Measurements from ENCODE around the gene RNF220. TPM values are rescaled to one million over a fixed set of nuclear protein-coding genes. Genes with fewer than 3 reads are reported as not detected.

The RNF220 gene
- polyA plus RNA-seq, 1 of the 3 experiments (the other 2 are of a cell fraction), result 83.7 TPM

DNA sequence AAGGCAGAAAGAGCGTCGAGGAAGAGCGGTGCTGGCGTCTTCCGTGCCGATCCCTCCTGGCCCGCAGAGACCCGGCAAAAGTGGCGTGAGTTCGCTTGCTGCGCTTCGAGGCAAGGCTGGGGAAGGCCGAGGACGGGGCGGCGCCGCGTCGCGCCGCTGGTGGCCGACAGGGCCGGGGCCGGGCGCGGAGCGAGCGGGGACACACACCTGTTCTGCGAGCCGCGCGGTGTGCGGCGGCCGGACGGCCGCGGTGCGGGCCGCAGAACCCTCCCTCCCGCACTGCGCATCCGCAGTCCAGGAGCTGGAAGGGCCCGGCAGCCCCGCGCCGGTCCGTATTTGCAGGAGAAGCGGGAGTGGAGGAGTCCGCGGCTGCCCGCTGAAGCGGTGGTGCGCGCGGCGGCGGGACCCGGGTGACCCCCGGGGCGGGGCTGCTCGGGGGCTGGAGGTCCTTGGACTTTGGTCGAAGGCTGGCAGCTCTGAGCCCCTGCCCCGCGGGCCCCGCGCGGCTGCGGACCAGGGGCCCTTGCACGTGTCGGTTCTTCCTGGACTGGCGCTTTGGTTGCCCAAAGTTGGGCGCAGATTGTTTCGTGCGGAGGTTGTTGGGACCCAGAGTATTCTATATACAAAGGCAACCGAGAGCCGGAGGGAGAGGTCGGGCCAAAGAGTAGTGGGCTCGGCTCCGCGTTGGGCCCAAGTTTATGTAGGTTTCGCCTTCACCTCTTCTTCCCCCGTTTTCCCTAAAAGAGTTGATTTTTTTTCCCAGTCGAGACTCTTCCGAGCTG lies 2.6 kb downstream of the RNF220 start (continued):
- TF ChIP-seq, protein P1, sequence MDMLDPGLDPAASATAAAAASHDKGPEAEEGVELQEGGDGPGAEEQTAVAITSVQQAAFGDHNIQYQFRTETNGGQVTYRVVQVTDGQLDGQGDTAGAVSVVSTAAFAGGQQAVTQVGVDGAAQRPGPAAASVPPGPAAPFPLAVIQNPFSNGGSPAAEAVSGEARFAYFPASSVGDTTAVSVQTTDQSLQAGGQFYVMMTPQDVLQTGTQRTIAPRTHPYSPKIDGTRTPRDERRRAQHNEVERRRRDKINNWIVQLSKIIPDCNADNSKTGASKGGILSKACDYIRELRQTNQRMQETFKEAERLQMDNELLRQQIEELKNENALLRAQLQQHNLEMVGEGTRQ (IDR thresholded peaks at IDR 0.05; ENCODE audit: borderline replicate concordance, low read depth, low read length), result no peak

GRCh38 chr1:44408212-44408582 lies 3.1 kb downstream of the RNF220 start:
- no peak overlapping the region for H3K4me2 ChIP-seq
- H3K9me2 ChIP-seq, result no peaks in the 10 kb centered on the region
- H3K4me3 ChIP-seq (ENCODE audit: low read depth in 2 of 2, low read length in 1 of 2), result no peak overlapping the region
- peaks cover 94% of the 10 kb centered on the region for H3K27me3 ChIP-seq (ENCODE audit: insufficient read depth)
- no peaks in the 10 kb centered on the region for H3K79me2 ChIP-seq (ENCODE audit: insufficient read depth)
- peak; percentile 68; the same call in 1 of the 2 replicates for TF ChIP-seq EZH2phosphoT487 (IDR thresholded peaks at IDR 0.05; ENCODE audit: borderline replicate concordance, low read depth)
- no peak for TF ChIP-seq RCOR1 (IDR thresholded peaks at IDR 0.05; ENCODE audit: low read length)
- ChIA-PET POLR2A (no interaction called here), CTCF (interaction anchor here (0.6 to 1.0 kb wide), 3 partner anchors 15 to 243 kb away, joined by 3 read pairs; no protein-coding TSS in a partner anchor)
- peaks cover 0 to 10% of the 10 kb centered on the region in 2 experiments; a peak in 1 of 4 replicates for H3K4me1 ChIP-seq (ENCODE audit: control insufficient read depth in 1 of 2, insufficient read depth in 2 of 2, low read depth in 1 of 2, low read length in 1 of 2)
- DNase-seq, result no peak
- H4K20me1 ChIP-seq (ENCODE audit: insufficient read depth), result peaks cover 6% of the 10 kb centered on the region; the same call in 1 of the 2 replicates
- no peak overlapping the region for H3K27ac ChIP-seq (ENCODE audit: low read depth in 2 of 2, low read length in 1 of 2)
- no peaks in the 10 kb centered on the region for H3K9me3 ChIP-seq
- no peaks in the 10 kb centered on the region for H3F3A ChIP-seq (replicated peaks; ENCODE audit: insufficient read depth)
- no peaks in the 10 kb centered on the region for H3K36me3 ChIP-seq (replicated peaks in 1 of 2; ENCODE audit: control insufficient read depth in 1 of 2, insufficient read depth in 2 of 2, low read length in 1 of 2)
- H3K9ac ChIP-seq, result no peak overlapping the region
- H2AFZ ChIP-seq (ENCODE audit: low read depth), result no peak overlapping the region
- WGBS (ENCODE audit: low lambda C conversion rate), result 17% methylated on average over 19 of the region's 19 CpGs

DNA sequence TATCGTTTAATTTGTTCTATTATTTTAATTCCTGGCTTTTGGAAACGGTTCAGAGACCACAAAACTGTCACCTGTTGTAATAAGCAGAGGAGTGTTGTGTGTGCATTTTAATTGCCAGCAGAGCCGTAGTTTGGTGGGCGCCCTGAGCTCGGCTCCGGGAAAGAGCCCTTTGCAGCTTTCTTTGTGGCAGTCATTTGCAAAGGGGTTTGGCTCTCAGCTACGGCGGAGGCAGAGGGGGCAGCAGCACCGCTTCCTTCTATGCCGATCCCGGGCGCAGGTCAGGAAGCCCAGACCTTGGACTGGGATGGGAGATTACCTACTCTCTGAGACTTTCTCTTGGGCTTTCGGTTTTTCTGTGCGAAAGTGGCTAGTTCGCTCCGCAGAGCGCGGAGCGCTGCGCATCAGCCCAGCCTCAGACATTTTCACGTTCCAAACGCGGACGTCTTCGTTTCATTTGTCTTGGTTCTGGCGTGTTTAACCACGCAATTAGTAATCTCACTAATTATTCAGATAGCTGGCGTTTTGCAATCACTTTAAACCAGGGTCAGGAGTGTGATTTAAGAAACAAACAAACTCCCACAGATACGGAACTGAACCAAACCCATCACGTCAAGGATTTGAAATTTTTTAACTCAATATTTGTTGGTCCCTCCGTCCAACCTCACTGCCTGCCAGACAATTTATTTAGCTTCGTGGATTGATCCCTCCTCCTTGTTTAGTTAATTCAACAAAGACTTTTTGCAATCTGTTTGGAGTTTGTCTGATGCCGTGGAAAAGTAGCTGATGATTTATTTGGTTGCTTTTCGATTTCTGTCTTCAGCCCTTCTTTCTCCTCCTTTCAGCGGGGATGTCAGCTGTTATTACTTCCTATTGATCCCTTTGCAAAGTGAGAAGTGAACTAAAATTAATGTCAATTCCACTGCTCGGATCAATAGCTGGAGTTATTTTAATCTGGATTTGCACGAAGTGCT lies 3.9 kb downstream of the RNF220 start:
- Histone ChIP-seq H3K27me3 (ENCODE audit: insufficient read depth) (peaks cover 95% of the 10 kb centered on the region), H3K9ac (no peak overlapping the region), H3F3A (replicated peaks; ENCODE audit: insufficient read depth) (no peaks in the 10 kb centered on the region), H3K36me3 (replicated peaks in 1 of 2; ENCODE audit: control insufficient read depth in 1 of 2, insufficient read depth in 2 of 2, low read length in 1 of 2) (no peaks in the 10 kb centered on the region), H3K27ac (ENCODE audit: low read depth in 2 of 2, low read length in 1 of 2) (no peak overlapping the region), H2AFZ (ENCODE audit: low read depth) (no peak overlapping the region), H3K4me3 (ENCODE audit: low read depth in 2 of 2, low read length in 1 of 2) (no peak overlapping the region), H3K9me2 (no peaks in the 10 kb centered on the region), H4K20me1 (ENCODE audit: insufficient read depth) (peaks cover 6% of the 10 kb centered on the region; the same call in 1 of the 2 replicates), H3K9me3 (no peaks in the 10 kb centered on the region), H3K79me2 (ENCODE audit: insufficient read depth) (no peaks in the 10 kb centered on the region), H3K4me1 (ENCODE audit: control insufficient read depth in 1 of 2, insufficient read depth in 2 of 2, low read depth in 1 of 2, low read length in 1 of 2) (peaks cover 0 to 10% of the 10 kb centered on the region in 2 experiments; a peak in 1 of 4 replicates), H3K4me2 (no peak overlapping the region)
- DNase-seq, result no peak
- 18% methylated on average over 37 of the region's 37 CpGs for WGBS (ENCODE audit: low lambda C conversion rate)
- CTCF ChIA-PET, result interaction anchor here (0.6 to 1.1 kb wide), 7 partner anchors 15 to 1196 kb away, joined by 3 to 4 read pairs (median 3); no protein-coding TSS in a partner anchor
- TF ChIP-seq, protein P2, sequence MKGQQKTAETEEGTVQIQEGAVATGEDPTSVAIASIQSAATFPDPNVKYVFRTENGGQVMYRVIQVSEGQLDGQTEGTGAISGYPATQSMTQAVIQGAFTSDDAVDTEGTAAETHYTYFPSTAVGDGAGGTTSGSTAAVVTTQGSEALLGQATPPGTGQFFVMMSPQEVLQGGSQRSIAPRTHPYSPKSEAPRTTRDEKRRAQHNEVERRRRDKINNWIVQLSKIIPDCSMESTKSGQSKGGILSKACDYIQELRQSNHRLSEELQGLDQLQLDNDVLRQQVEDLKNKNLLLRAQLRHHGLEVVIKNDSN (IDR thresholded peaks at IDR 0.05; ENCODE audit: borderline replicate concordance, low read depth), result no peak
- TF ChIP-seq RAD21 (IDR thresholded peaks at IDR 0.05; ENCODE audit: low read length) (no peak), EZH2phosphoT487 (IDR thresholded peaks at IDR 0.05; ENCODE audit: borderline replicate concordance, low read depth) (0 out of 2 replicates have a peak, but pooled peaks have one; percentile 30)
- TF ChIP-seq, protein P3, sequence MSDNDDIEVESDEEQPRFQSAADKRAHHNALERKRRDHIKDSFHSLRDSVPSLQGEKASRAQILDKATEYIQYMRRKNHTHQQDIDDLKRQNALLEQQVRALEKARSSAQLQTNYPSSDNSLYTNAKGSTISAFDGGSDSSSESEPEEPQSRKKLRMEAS (IDR thresholded peaks at IDR 0.05; ENCODE audit: low read depth), result no peak
- POLR2A ChIA-PET, result interaction anchor here (1.3 kb wide), 1 partner anchor 9 kb away, joined by 4 read pairs; no protein-coding TSS in a partner anchor

Measured in SK-N-SH (cell line).